HG03139 (cell line): ENCODE data around the gene MUS81.

Experiments
- ATAC-seq: cut with Tn5 transposase; IDR thresholded peaks from one replicate; pipeline ENCODE4 v1.9.1; 2021; ENCODE audit not compliant: unreplicated experiment

MUS81 gene

DNA sequence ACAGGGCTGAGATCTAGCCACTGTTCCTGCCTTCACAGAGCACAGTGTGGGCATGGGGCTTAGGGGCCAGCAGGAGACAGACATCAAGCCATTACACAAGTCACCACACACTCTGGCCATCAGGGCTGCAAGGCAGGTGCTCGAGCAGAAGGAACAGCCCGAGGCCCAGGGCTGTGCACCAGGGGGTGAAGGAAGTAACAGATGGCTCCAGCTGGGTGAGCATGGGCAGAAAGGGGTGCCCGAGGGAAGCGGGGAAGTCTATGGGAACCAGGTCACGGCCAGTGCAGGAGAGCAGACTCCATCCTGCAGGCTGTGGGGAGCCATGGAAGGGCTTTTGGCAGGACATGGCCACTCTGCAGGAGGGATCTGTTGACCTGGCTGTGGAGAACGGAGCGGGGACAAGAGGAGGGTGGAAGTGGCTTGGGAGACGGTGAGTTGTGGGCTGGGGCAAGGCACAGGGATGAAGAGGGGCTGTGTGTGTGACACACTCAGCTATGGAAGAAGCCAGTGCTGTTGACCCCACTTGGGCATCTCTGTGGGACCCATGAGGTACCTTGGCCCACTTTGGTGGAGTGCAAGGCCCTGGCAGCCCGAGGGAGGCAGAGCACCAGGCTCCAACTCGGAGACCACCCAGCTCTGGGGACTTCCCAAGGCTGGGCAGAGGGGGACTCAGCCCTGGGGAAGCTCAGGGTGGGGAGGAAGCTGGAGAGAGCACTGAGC, 55.0 kb downstream of the MUS81 start:
- ATAC-seq, result no peak

DNA sequence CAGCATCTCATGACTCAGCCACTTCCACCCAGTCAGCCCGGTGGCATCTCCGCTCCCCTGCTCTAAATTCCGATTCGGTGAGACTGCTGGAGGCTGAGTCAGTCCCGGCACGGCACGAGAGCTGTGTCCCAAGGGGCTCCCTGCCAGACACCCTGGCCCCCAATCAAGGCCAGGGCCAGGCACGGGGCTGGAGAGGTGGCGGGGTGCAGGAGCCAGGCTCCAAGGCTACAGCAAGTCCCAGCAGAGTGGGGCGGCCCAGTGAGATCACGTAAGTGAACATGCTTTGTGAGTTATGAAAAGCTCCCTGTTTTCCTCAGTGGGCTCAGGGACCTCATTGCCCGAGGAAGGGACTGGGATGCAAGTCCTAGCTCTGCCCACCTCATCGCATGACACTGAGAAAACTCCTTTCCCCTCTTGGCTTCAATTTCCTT, 55.6 kb downstream of the MUS81 start:
- no peak for ATAC-seq
